ENCODE data around the gene SDHD.

Gene SDHD

GRCh38 chr11:112106070-112106469 is 19.4 kb downstream of the SDHD start:
- Histone ChIP-seq H3K4me3 (ENCODE audit: low read depth in 1 of 2, low read length in 2 of 2) (no peak overlapping the region), H3K27me3 (ENCODE audit: low read depth, low read length) (no peaks in the 10 kb centered on the region), H3K4me1 (ENCODE audit: control insufficient read depth in 1 of 2, insufficient read depth in 2 of 2, low read length in 2 of 2) (no peaks in the 10 kb centered on the region)

GRCh38 chr11:112113539-112114457 is 27.1 kb downstream of the SDHD start:
- Histone ChIP-seq H3K9me3 (ENCODE audit: control insufficient read depth in 1 of 2, low read length in 2 of 2) (no peaks in the 10 kb centered on the region), H3K27me3 (ENCODE audit: low read depth, low read length) (no peaks in the 10 kb centered on the region), H3K4me3 (ENCODE audit: low read depth in 1 of 2, low read length in 2 of 2) (peak overlapping the region in 1 of 2 donors; percentile 26), H3K27ac (ENCODE audit: low read length) (no peak overlapping the region), H3K4me1 (ENCODE audit: control insufficient read depth in 1 of 2, insufficient read depth in 2 of 2, low read length in 2 of 2) (no peaks in the 10 kb centered on the region), H3K36me3 (ENCODE audit: control insufficient read depth in 1 of 2, insufficient read depth in 2 of 2, low read length in 2 of 2) (no peaks in the 10 kb centered on the region)

More at GRCh38 chr11:112106070-112106469, 19.4 kb downstream of the SDHD start:
- peaks cover 0 to 8% of the 10 kb centered on the region in 2 donors for H3K36me3 ChIP-seq (ENCODE audit: control insufficient read depth in 1 of 2, insufficient read depth in 2 of 2, low read length in 2 of 2)
- H3K9me3 ChIP-seq (ENCODE audit: control insufficient read depth in 1 of 2, low read length in 2 of 2) = no peaks in the 10 kb centered on the region
- no peak overlapping the region for H3K27ac ChIP-seq (ENCODE audit: low read length)

GRCh38 chr11:112114460-112114859 is 27.8 kb downstream of the SDHD start:
- Histone ChIP-seq H3K4me3 (ENCODE audit: low read depth in 1 of 2, low read length in 2 of 2) (no peak overlapping the region), H3K4me1 (ENCODE audit: control insufficient read depth in 1 of 2, insufficient read depth in 2 of 2, low read length in 2 of 2) (no peaks in the 10 kb centered on the region), H3K9me3 (ENCODE audit: control insufficient read depth in 1 of 2, low read length in 2 of 2) (no peaks in the 10 kb centered on the region), H3K27ac (ENCODE audit: low read length) (no peak overlapping the region), H3K36me3 (ENCODE audit: control insufficient read depth in 1 of 2, insufficient read depth in 2 of 2, low read length in 2 of 2) (no peaks in the 10 kb centered on the region), H3K27me3 (ENCODE audit: low read depth, low read length) (no peaks in the 10 kb centered on the region)

- no peaks in the 10 kb centered on the region for H3K4me1 ChIP-seq (ENCODE audit: control insufficient read depth in 1 of 2, insufficient read depth in 2 of 2, low read length in 2 of 2)
- no peaks in the 10 kb centered on the region for H3K27me3 ChIP-seq (ENCODE audit: low read depth, low read length)
- H3K9me3 ChIP-seq (ENCODE audit: control insufficient read depth in 1 of 2, low read length in 2 of 2) = no peaks in the 10 kb centered on the region
Observed at GRCh38 chr11:112115386-112115785, 28.7 kb downstream of the SDHD start.

GRCh38 chr11:112118176-112118575 is 31.5 kb downstream of the SDHD start:
- peaks cover 0 to 4% of the 10 kb centered on the region in 2 donors for H3K36me3 ChIP-seq (ENCODE audit: control insufficient read depth in 1 of 2, insufficient read depth in 2 of 2, low read length in 2 of 2)
- no peaks in the 10 kb centered on the region for H3K4me1 ChIP-seq (ENCODE audit: control insufficient read depth in 1 of 2, insufficient read depth in 2 of 2, low read length in 2 of 2)
- H3K27me3 ChIP-seq (ENCODE audit: low read depth, low read length) = no peaks in the 10 kb centered on the region
- no peak overlapping the region for H3K4me3 ChIP-seq (ENCODE audit: low read depth in 1 of 2, low read length in 2 of 2)
- no peaks in the 10 kb centered on the region for H3K9me3 ChIP-seq (ENCODE audit: control insufficient read depth in 1 of 2, low read length in 2 of 2)
- H3K27ac ChIP-seq (ENCODE audit: low read length) = no peak overlapping the region

More at GRCh38 chr11:112115386-112115785, 28.7 kb downstream of the SDHD start:
- Histone ChIP-seq H3K27ac (ENCODE audit: low read length) (no peak overlapping the region), H3K4me3 (ENCODE audit: low read depth in 1 of 2, low read length in 2 of 2) (no peak overlapping the region), H3K36me3 (ENCODE audit: control insufficient read depth in 1 of 2, insufficient read depth in 2 of 2, low read length in 2 of 2) (peaks cover 0 to 4% of the 10 kb centered on the region in 2 donors)

- no peaks in the 10 kb centered on the region for H3K27me3 ChIP-seq (ENCODE audit: low read depth, low read length)
- H3K4me3 ChIP-seq (ENCODE audit: low read depth in 1 of 2, low read length in 2 of 2) = no peak overlapping the region
- H3K36me3 ChIP-seq (ENCODE audit: control insufficient read depth in 1 of 2, insufficient read depth in 2 of 2, low read length in 2 of 2) = peaks cover 0 to 4% of the 10 kb centered on the region in 2 donors
- no peaks in the 10 kb centered on the region for H3K9me3 ChIP-seq (ENCODE audit: control insufficient read depth in 1 of 2, low read length in 2 of 2)
- H3K4me1 ChIP-seq (ENCODE audit: control insufficient read depth in 1 of 2, insufficient read depth in 2 of 2, low read length in 2 of 2) = no peaks in the 10 kb centered on the region
- no peak overlapping the region for H3K27ac ChIP-seq (ENCODE audit: low read length)
Observed at GRCh38 chr11:112121981-112122615, 35.4 kb downstream of the SDHD start.

- H3K36me3 ChIP-seq (ENCODE audit: control insufficient read depth in 1 of 2, insufficient read depth in 2 of 2, low read length in 2 of 2) = peaks cover 0 to 4% of the 10 kb centered on the region in 2 donors
- H3K4me3 ChIP-seq (ENCODE audit: low read depth in 1 of 2, low read length in 2 of 2) = no peak overlapping the region
- H3K4me1 ChIP-seq (ENCODE audit: control insufficient read depth in 1 of 2, insufficient read depth in 2 of 2, low read length in 2 of 2) = no peaks in the 10 kb centered on the region
- no peak overlapping the region for H3K27ac ChIP-seq (ENCODE audit: low read length)
- no peaks in the 10 kb centered on the region for H3K27me3 ChIP-seq (ENCODE audit: low read depth, low read length)
- H3K9me3 ChIP-seq (ENCODE audit: control insufficient read depth in 1 of 2, low read length in 2 of 2) = no peaks in the 10 kb centered on the region
Observed at GRCh38 chr11:112123129-112123528, 36.5 kb downstream of the SDHD start.

- no peak overlapping the region for H3K4me3 ChIP-seq (ENCODE audit: low read depth in 1 of 2, low read length in 2 of 2)
- H3K27me3 ChIP-seq (ENCODE audit: low read depth, low read length) = no peaks in the 10 kb centered on the region
- no peaks in the 10 kb centered on the region for H3K9me3 ChIP-seq (ENCODE audit: control insufficient read depth in 1 of 2, low read length in 2 of 2)
- no peak overlapping the region for H3K27ac ChIP-seq (ENCODE audit: low read length)
- H3K36me3 ChIP-seq (ENCODE audit: control insufficient read depth in 1 of 2, insufficient read depth in 2 of 2, low read length in 2 of 2) = no peaks in the 10 kb centered on the region
- peaks cover 5 to 8% of the 10 kb centered on the region in 2 donors for H3K4me1 ChIP-seq (ENCODE audit: control insufficient read depth in 1 of 2, insufficient read depth in 2 of 2, low read length in 2 of 2)
Observed at GRCh38 chr11:112127056-112127455, 40.4 kb downstream of the SDHD start.

- Histone ChIP-seq H3K36me3 (ENCODE audit: control insufficient read depth in 1 of 2, insufficient read depth in 2 of 2, low read length in 2 of 2) (no peaks in the 10 kb centered on the region), H3K4me3 (ENCODE audit: low read depth in 1 of 2, low read length in 2 of 2) (no peak overlapping the region), H3K27me3 (ENCODE audit: low read depth, low read length) (no peaks in the 10 kb centered on the region), H3K9me3 (ENCODE audit: control insufficient read depth in 1 of 2, low read length in 2 of 2) (no peaks in the 10 kb centered on the region), H3K27ac (ENCODE audit: low read length) (no peak overlapping the region), H3K4me1 (ENCODE audit: control insufficient read depth in 1 of 2, insufficient read depth in 2 of 2, low read length in 2 of 2) (peaks cover 5 to 8% of the 10 kb centered on the region in 2 donors)
Observed at GRCh38 chr11:112128483-112129121, 41.9 kb downstream of the SDHD start.

GRCh38 chr11:112129656-112130055 is 43.0 kb downstream of the SDHD start:
- no peak overlapping the region for H3K27ac ChIP-seq (ENCODE audit: low read length)
- no peak overlapping the region for H3K4me3 ChIP-seq (ENCODE audit: low read depth in 1 of 2, low read length in 2 of 2)
- no peaks in the 10 kb centered on the region for H3K36me3 ChIP-seq (ENCODE audit: control insufficient read depth in 1 of 2, insufficient read depth in 2 of 2, low read length in 2 of 2)
- H3K4me1 ChIP-seq (ENCODE audit: control insufficient read depth in 1 of 2, insufficient read depth in 2 of 2, low read length in 2 of 2) = peaks cover 5 to 8% of the 10 kb centered on the region in 2 donors
- H3K27me3 ChIP-seq (ENCODE audit: low read depth, low read length) = no peaks in the 10 kb centered on the region
- H3K9me3 ChIP-seq (ENCODE audit: control insufficient read depth in 1 of 2, low read length in 2 of 2) = no peaks in the 10 kb centered on the region

- Histone ChIP-seq H3K4me1 (ENCODE audit: control insufficient read depth in 1 of 2, insufficient read depth in 2 of 2, low read length in 2 of 2) (peaks cover 5 to 8% of the 10 kb centered on the region in 2 donors), H3K27ac (ENCODE audit: low read length) (no peak overlapping the region), H3K4me3 (ENCODE audit: low read depth in 1 of 2, low read length in 2 of 2) (no peak overlapping the region), H3K9me3 (ENCODE audit: control insufficient read depth in 1 of 2, low read length in 2 of 2) (no peaks in the 10 kb centered on the region), H3K36me3 (ENCODE audit: control insufficient read depth in 1 of 2, insufficient read depth in 2 of 2, low read length in 2 of 2) (no peaks in the 10 kb centered on the region), H3K27me3 (ENCODE audit: low read depth, low read length) (no peaks in the 10 kb centered on the region)
Observed at GRCh38 chr11:112132737-112133136, 46.1 kb downstream of the SDHD start.

All from muscle layer of duodenum (tissue), 2 donors.